GM19324 (cell line): Measurements from ENCODE around the gene ANKS1B.
A peak's percentile ranks its signal among the peaks of the same experiment; 100 is the strongest.

Source experiments
- ATAC-seq: cut with Tn5 transposase; IDR thresholded peaks from one replicate; pipeline ENCODE4 v1.9.1; 2021; ENCODE audit warnings: mild to moderate bottlenecking, moderate library complexity; ENCODE audit not compliant: unreplicated experiment, low FRiP score

The ANKS1B gene

DNA sequence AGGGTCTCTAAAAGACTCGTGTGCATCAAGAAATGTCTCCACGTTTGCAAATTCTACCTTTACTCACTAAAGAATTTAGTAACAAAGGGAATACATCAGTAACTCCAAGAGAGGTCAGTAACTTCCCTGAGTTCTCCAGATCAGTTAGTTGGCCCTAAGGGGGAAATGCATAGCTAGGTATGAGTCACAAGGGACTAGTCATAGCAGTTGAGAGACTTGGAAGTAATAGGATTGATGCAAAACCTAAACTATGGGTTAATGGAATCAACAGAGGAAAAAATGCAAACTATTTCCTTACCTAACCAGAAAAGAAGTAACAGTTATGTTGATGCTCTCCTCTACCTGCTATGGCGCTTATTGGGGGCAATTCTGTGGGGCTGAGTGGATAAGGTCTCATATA, 486.0 kb downstream of the ANKS1B start:
- ATAC-seq, result no peak

- no peak for ATAC-seq
These were observed 488.9 kb downstream of the ANKS1B start for GRCh38 chr12:99495799-99496198.

GRCh38 chr12:99493197-99493596, 491.5 kb downstream of the ANKS1B start:
- no peak for ATAC-seq

- ATAC-seq, result no peak
These were observed 498.5 kb downstream of the ANKS1B start for GRCh38 chr12:99486277-99486676.

- ATAC-seq, result no peak
These were observed 505.6 kb downstream of the ANKS1B start for GRCh38 chr12:99479149-99479548.

- ATAC-seq, result no peak
These were observed 507.8 kb downstream of the ANKS1B start for GRCh38 chr12:99476956-99477355.

GRCh38 chr12:99455350-99456035, 529.2 kb downstream of the ANKS1B start:
- no peak for ATAC-seq

GRCh38 chr12:99454539-99455172, 530.1 kb downstream of the ANKS1B start:
- ATAC-seq, result peak; percentile 38

DNA sequence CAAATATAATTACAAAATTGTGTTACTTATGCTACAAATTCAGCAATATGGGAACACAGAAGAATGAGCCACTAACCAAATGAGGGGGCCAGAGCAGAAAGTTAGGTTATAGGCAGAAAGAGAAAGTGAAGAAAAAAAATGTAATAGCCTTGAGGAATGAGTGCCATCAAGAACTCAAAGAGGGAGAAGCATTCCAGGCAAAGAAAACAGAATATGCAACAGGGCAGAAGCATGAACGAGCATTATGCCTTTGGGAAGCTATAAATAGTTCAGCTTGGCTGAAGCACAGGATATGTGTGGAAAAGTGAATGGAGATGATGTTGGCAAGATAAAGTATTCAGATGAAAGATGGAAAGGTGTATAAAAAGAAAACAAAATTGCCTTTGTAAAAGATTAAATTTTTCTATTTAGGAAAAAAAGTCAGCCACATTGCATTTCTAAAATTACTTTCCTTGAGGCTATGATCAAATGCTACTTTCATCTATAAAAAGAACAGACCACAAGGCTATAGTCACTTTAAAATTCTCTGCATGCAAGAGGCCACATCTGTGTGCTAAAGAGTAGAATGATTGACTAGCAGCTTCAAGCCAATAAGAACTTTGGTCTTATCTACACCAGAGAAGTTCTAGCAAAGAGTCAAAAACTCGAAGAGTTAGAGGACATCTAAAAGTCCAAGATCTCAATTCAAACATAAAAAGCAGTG, 530.7 kb downstream of the ANKS1B start:
- peak; percentile 45 for ATAC-seq

- ATAC-seq, result no peak
These were observed 534.6 kb downstream of the ANKS1B start for GRCh38 chr12:99450036-99450630.

DNA sequence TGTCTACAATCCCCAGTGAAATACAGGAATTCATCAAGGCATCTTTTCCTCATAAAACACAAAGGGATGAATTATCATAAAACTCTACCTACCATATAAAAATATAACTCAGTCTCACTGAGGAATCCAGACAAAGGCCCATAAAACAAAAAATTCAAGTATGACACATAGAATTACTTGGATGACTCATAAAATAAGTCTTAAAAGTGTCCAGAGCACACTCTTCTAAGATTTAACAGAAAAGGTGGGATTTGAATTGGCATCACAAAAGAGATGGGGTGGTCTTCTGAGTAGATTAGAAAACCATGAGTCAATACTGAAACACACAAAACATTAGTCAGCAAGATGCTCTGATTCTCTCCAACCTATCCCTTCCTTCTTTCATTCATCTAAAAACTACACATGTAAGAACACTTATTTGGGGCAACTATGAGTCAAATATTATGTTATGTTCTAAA, 539.8 kb downstream of the ANKS1B start:
- ATAC-seq, result no peak

GRCh38 chr12:99442758-99443157, 542.0 kb downstream of the ANKS1B start:
- ATAC-seq, result no peak

DNA sequence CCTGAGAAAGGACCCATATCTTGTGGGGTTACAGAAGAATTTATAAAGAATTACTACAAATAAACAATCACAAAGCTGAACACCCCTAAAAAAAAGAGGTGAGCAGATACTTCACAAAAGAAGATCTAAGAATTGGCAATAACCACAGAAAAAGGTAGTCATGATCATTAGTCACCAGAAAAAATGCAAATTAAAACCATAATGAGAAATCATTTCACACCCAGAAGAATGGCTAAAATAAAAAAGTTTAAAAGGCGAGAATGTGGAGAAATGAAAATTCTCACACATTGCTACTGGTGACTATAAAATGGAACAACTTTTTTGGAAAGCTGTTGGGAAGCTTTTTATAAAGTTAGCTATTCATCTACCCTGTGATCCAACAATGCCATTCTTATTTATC, 545.3 kb downstream of the ANKS1B start:
- no peak for ATAC-seq

DNA sequence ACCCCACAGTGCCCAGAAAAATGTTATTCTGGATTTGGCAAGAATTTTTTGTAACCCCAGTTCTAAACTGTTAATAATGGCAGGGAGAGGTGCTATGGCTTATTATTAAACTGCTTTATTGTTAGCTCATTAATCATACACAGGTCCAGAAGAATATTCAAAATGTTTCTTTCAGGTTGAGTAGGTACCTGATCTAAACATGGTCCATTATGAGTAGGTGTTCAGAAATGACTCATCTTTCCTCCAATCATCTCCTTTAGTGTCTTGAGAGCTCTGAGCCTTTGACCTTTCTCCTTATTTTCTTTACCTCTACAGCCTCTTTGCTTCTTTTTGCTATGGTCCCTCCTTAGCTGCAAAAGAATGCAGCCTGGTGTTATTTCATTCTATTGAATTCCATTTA, 548.2 kb downstream of the ANKS1B start:
- ATAC-seq, result peak; percentile 83

- ATAC-seq, result no peak
These were observed 549.5 kb downstream of the ANKS1B start for GRCh38 chr12:99435095-99435791.

DNA sequence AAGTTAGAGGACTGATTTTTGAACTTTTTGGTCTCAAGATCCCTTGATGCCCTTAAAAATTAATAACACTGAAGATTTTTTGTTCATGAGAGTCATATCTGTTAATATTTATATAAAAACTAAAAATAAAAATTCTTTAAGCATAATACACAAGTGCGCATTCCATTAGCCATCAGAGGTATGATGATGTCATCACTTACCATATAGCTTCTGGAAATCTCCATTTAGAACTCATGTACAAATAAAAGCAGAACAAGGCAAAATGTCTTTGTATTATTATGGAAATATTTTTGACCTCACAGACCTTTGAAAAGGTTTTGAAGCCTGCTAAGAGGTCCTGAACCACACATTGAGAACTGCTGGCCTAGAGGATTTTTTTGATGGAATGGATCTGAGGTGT, 551.6 kb downstream of the ANKS1B start:
- no peak for ATAC-seq

DNA sequence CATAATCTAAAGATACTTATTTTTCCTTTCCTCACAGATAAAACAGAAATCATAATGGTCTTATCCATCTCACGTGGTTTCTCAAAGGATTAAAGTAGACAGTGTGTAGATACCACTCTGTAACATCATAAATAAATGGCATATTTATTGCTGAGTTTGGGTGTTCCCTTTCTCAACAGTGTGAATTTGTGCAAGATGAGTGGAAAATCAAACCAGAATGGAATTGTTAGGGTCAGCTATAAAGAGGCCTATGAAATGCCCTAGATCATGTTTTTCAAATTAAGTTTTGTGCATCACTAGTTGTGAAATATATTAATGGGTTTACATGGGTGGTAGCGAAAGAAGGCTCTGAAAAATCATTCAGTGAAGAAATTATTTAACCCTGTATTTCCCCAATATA, 553.5 kb downstream of the ANKS1B start:
- no peak for ATAC-seq

GRCh38 chr12:99427104-99427503, 557.6 kb downstream of the ANKS1B start:
- ATAC-seq, result peak; percentile 64

DNA sequence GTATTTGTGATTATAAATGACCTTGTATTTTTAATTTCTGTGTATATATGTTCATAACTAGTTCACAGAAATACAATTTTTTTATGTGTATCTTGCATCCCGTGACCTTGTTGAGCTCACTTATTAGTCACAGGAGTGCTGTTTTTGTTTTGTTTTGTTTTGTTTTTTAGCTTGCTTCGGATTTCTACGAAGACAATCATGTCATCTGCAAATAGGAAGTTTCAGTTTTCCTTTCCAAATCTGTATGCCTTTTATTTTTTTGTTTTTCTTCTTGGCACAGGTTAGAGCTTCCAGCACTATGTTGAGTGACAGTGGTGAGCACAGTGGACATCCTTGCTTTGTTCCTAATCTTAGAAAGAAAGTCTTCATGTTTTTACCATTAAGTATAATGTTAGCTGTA, 566.4 kb downstream of the ANKS1B start:
- ATAC-seq, result no peak

DNA sequence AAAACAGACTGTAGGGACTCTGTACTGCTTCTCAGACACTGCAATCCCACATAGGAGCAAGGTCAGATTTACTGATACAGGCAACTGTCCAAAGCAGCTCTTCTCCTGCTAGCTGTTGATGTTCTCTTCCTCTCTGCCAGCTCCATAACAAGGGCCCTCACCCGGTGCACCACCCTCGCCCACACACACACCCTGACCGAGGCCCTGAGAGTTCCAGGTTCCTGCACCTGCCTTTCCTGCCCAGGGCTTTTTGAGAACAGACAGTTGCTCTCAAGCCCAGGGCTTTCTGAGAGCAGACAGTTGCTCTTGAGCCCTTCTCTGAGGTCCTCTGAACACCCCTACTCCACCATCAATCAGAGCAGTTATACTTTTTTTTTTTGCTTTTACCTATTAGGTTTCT, 571.0 kb downstream of the ANKS1B start:
- ATAC-seq, result peak; percentile 62

- ATAC-seq, result peak; percentile 70
These were observed 591.0 kb downstream of the ANKS1B start for GRCh38 chr12:99393763-99394162.
